SK-N-SH treated with all-trans-retinoic acid at 6 μM for 48 hours (cell line): Measurements from ENCODE around the gene DLG5.

Experiments
- ARNTL ChIP-seq: fragments of 450-650 bp; formaldehyde crosslinking; IDR thresholded peaks from 2 replicates; pipeline ENCODE4 v1.5.0; 2020; ENCODE audit warnings: low read depth, mild to moderate bottlenecking, moderate library complexity, borderline replicate concordance
- BACH2 ChIP-seq: fragments of 250-450 bp; sonication (Bioruptor Pico); IDR thresholded peaks from 2 replicates; pipeline ENCODE4 v1.9.0; 2021; ENCODE audit warnings: mild to moderate bottlenecking, borderline replicate concordance
- GLIS3 ChIP-seq: fragments of 250-450 bp; sonication (Bioruptor Pico); IDR thresholded peaks from 2 replicates; pipeline ENCODE4 v1.5.0; 2020; ENCODE audit warnings: mild to moderate bottlenecking, moderate library complexity
- OSR1 ChIP-seq: fragments of 250-450 bp; sonication (Bioruptor Pico); IDR thresholded peaks from 2 replicates; pipeline ENCODE4 v1.8.0; 2022; ENCODE audit warnings: moderate library complexity, mild to moderate bottlenecking, inconsistent platforms
- PPARA ChIP-seq: fragments of 250-450 bp; sonication (Bioruptor Pico); IDR thresholded peaks from 2 replicates; pipeline ENCODE4 v1.5.0; 2020; ENCODE audit warnings: mild to moderate bottlenecking, borderline replicate concordance
- ZFP30 ChIP-seq: fragments of 450-650 bp; formaldehyde crosslinking; IDR thresholded peaks from 2 replicates; pipeline ENCODE4 v1.5.0; 2022; ENCODE audit warnings: mild to moderate bottlenecking, moderate library complexity
- ZNF70 ChIP-seq: fragments of 450-650 bp; formaldehyde crosslinking; IDR thresholded peaks from 2 replicates; pipeline ENCODE4 v1.5.0; 2020; ENCODE audit warnings: mild to moderate bottlenecking, moderate library complexity
- TF ChIP-seq, protein P1 (sequence below): fragments of 250-450 bp; sonication (Bioruptor Pico); IDR thresholded peaks from 2 replicates; pipeline ENCODE4 v1.5.1; 2021; ENCODE audit warnings: mild to moderate bottlenecking, moderate library complexity
- TF ChIP-seq, protein P2 (sequence below): fragments of 250-450 bp; sonication (Bioruptor Pico); IDR thresholded peaks from 2 replicates; pipeline ENCODE4 v1.5.0; 2020; ENCODE audit warnings: mild to moderate bottlenecking, moderate library complexity
- TF ChIP-seq, protein P3 (sequence below): fragments of 250-450 bp; sonication (Bioruptor Pico); IDR thresholded peaks from 2 replicates; pipeline ENCODE4 v1.5.1; 2020; ENCODE audit warnings: low read depth, mild to moderate bottlenecking, moderate library complexity

DNA sequence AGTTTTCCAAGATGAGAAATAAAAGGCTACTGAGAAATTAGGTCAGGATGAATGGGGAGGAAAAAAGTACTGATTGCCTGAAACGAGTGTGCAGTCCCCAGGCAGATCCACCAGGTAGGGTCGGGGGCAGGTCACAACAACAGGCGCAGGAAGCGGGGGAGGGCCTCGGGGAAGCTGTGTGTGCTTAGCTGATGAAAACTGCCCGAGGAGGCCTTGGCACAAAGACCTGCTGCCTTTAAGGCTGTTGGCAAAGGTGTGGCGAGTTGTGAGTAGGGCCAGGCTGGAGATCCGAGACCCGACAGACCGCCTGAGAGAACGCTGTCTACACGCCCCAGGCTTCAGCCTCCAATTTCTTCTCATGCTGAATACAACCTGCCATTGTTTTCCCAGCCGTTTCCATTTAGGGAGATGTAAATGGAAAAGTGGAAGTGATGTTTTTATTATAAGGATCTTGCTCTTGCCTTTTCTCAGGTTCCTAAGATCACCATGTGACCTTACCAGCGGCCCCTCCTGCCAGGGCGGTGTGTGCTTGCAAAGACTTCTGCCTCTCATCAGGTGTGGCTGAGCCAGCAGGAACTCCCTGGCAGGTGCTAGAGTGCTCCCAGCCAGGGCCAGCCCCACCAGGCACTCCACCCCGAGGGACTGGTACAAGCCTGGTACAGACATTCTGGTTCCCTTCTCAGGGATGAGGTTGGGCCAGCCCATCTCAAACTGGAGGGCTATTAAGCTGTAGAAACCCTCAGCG lies 60.8 kb downstream of the DLG5 start:
- TF ChIP-seq BACH2 (no peak), GLIS3 (no peak), ARNTL (no peak), OSR1 (CRISPR knock-in tag) (no peak), ZNF70 (peak; percentile 85), PPARA (CRISPR knock-in tag) (no peak), ZFP30 (CRISPR knock-in tag) (no peak)
- TF ChIP-seq, protein P1, sequence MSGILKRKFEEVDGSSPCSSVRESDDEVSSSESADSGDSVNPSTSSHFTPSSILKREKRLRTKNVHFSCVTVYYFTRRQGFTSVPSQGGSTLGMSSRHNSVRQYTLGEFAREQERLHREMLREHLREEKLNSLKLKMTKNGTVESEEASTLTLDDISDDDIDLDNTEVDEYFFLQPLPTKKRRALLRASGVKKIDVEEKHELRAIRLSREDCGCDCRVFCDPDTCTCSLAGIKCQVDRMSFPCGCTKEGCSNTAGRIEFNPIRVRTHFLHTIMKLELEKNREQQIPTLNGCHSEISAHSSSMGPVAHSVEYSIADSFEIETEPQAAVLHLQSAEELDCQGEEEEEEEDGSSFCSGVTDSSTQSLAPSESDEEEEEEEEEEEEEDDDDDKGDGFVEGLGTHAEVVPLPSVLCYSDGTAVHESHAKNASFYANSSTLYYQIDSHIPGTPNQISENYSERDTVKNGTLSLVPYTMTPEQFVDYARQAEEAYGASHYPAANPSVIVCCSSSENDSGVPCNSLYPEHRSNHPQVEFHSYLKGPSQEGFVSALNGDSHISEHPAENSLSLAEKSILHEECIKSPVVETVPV (CRISPR knock-in tag) = no peak
- TF ChIP-seq, protein P2, sequence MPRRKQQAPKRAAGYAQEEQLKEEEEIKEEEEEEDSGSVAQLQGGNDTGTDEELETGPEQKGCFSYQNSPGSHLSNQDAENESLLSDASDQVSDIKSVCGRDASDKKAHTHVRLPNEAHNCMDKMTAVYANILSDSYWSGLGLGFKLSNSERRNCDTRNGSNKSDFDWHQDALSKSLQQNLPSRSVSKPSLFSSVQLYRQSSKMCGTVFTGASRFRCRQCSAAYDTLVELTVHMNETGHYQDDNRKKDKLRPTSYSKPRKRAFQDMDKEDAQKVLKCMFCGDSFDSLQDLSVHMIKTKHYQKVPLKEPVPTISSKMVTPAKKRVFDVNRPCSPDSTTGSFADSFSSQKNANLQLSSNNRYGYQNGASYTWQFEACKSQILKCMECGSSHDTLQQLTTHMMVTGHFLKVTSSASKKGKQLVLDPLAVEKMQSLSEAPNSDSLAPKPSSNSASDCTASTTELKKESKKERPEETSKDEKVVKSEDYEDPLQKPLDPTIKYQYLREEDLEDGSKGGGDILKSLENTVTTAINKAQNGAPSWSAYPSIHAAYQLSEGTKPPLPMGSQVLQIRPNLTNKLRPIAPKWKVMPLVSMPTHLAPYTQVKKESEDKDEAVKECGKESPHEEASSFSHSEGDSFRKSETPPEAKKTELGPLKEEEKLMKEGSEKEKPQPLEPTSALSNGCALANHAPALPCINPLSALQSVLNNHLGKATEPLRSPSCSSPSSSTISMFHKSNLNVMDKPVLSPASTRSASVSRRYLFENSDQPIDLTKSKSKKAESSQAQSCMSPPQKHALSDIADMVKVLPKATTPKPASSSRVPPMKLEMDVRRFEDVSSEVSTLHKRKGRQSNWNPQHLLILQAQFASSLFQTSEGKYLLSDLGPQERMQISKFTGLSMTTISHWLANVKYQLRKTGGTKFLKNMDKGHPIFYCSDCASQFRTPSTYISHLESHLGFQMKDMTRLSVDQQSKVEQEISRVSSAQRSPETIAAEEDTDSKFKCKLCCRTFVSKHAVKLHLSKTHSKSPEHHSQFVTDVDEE (CRISPR knock-in tag) = no peak
- TF ChIP-seq, protein P3, sequence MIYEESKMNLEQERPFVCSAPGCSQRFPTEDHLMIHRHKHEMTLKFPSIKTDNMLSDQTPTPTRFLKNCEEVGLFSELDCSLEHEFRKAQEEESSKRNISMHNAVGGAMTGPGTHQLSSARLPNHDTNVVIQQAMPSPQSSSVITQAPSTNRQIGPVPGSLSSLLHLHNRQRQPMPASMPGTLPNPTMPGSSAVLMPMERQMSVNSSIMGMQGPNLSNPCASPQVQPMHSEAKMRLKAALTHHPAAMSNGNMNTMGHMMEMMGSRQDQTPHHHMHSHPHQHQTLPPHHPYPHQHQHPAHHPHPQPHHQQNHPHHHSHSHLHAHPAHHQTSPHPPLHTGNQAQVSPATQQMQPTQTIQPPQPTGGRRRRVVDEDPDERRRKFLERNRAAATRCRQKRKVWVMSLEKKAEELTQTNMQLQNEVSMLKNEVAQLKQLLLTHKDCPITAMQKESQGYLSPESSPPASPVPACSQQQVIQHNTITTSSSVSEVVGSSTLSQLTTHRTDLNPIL = no peak
